Thyroid gland (tissue), 4 donors: Measurements from ENCODE around the gene IL6ST. TPM values are rescaled to one million over a fixed set of nuclear protein-coding genes. Genes with fewer than 3 reads are reported as not detected.

Experiments used
- DNase-seq, 2 donors: peaks; one replicate each; pipeline ENCODE4 v3.0.0-alpha.2; 2019
- H3K27ac ChIP-seq, 3 donors: fragments of 200-600 bp; sonication (generic); 1 replicate in 2 of 3; 2 replicates in 1 of 3; pipeline ENCODE4 v1.5.1; 2016 to 2019; ENCODE audit warnings: mild to moderate bottlenecking in 1 of 3, moderate library complexity in 1 of 3
- H3K27me3 ChIP-seq: fragments of 200-600 bp; sonication (generic); one replicate; pipeline ENCODE4 v1.5.1; 2019
- H3K36me3 ChIP-seq, 2 donors: fragments of 200-600 bp; sonication (generic); one replicate each; pipeline ENCODE4 v1.5.1; 2016 to 2019
- H3K4me1 ChIP-seq, 2 donors: fragments of 200-600 bp; sonication (generic); one replicate each; pipeline ENCODE4 v1.5.1; 2017 to 2019
- H3K4me3 ChIP-seq, 3 donors: fragments of 200-600 bp; sonication (generic); replicated peaks in 1 of 3; 1 replicate in 2 of 3; 2 replicates in 1 of 3; pipeline ENCODE4 v1.5.1; 2016; ENCODE audit warnings: mild to moderate bottlenecking in 1 of 3
- H3K9me3 ChIP-seq: fragments of 200-600 bp; sonication (generic); one replicate; pipeline ENCODE4 v1.5.1; 2017
- POLR2A ChIP-seq, 2 donors: fragments of 450-650 bp; IDR thresholded peaks; one replicate each; pipeline ENCODE4 v1.6.1; 2017; ENCODE audit warnings: antibody characterized with exemption in 2 of 2, mild to moderate bottlenecking in 2 of 2, moderate library complexity in 1 of 2
- WGBS, 2 donors: methylation state at CpG; one replicate each; pipeline ENCODE4 v1.1.5; 2017; 5-methylcytosine and 5-hydroxymethylcytosine counted together
- intact Hi-C: fragments of 100-400 bp; cut with DNase I; formaldehyde crosslinking; loops from one replicate; pipeline ENCODE4 v1.15.1; 2023
- total RNA-seq, 4 donors: library from RNA; depleted of rRNA; stranded (reverse); fragments of >200 nt; gene quantifications; one replicate each; pipeline ENCODE4 v1.2.3, GENCODE V29; 2016
- TF ChIP-seq, protein P1 (sequence below), 6 experiments: fragments of 200-600 bp in 3 of 6; fragments of 450-650 bp in 3 of 6; sonication (generic) in 3 of 6; IDR thresholded peaks; one replicate each; pipeline ENCODE4 v1.5.1; 2016 to 2019; ENCODE audit warnings: antibody characterized with exemption in 6 of 6, mild to moderate bottlenecking in 2 of 6, inconsistent platforms in 1 of 6, moderate library complexity in 1 of 6

The IL6ST gene
- total RNA-seq, 4 donors from 2014 or later, result 280 to 550 (median 359) TPM

DNA sequence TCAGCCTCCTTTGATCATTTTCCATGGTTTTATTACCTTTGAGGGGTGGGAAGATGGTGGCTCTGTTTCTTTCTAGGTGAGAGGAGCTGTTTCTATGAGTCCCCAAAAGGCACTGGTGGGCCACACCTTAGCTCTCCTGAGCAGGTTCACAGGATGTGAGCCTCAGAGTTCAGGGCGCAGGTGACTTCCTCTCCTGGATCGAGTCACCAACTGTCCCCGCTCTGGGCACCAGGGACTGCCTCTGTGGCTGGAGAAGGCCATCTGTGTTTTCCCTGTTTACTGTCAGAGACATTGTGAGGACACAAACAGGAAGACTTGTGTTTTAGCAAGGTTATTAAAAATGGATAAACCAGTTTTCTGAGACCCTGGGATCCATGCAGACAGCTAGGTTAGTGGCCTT is 75.1 kb downstream of the IL6ST start:
- intact Hi-C loops, result no loop called here
- no peak for DNase-seq

DNA sequence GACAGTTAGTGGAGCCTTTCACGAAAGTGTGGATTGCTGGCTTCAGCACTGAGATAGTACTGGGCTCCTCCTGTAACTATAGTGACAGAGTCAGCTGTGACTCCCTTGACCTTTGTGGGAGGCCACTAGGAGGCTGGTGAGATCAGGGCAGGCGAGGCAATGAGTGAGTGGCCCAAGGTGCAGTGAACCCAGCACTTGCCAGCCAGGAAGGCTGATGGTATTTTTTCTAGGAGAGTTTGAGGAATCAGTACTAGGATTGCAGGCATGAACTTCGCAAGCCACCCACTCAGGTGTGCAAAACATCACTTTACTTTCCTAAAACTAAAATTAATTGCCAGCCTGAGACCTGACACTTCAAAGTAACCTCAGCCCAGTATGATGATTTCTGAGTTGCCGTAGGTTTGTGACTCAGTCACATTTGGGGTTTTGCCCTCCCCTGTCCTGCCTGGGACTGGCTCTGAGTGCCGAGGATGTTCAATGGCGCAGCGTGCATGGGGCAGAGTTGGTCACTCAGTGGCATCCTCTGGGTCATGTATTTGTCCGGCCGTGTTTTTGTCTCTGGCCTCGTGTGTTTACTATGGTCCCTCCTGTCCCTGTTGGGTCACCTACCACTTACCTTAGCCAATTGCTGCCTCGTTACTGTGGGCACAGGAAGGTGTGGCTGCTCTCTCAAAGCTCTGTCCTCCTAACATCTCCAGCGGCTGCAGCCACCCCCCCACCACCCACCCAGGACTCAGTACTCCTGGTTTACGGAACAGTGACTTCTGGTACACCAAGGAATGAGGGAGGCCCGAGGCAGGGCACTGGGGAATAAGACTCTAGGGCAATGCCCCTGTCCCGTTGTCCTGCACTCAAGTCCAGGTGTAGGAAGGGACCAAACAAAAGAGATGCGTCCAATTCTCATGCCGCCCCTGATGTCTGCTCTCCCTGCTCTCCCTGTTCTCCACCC is 76.4 kb downstream of the IL6ST start:
- intact Hi-C loops, result no loop called here
- Histone ChIP-seq H3K27me3 (no peaks in the 10 kb centered on the region), H3K4me1 (peaks cover 0 to 6% of the 10 kb centered on the region in 2 donors), H3K36me3 (no peaks in the 10 kb centered on the region), H3K4me3 (no peak overlapping the region), H3K9me3 (no peaks in the 10 kb centered on the region), H3K27ac (no peak overlapping the region)
- TF ChIP-seq POLR2A (IDR thresholded peaks at IDR 0.05), result no peak
- TF ChIP-seq, protein P1, sequence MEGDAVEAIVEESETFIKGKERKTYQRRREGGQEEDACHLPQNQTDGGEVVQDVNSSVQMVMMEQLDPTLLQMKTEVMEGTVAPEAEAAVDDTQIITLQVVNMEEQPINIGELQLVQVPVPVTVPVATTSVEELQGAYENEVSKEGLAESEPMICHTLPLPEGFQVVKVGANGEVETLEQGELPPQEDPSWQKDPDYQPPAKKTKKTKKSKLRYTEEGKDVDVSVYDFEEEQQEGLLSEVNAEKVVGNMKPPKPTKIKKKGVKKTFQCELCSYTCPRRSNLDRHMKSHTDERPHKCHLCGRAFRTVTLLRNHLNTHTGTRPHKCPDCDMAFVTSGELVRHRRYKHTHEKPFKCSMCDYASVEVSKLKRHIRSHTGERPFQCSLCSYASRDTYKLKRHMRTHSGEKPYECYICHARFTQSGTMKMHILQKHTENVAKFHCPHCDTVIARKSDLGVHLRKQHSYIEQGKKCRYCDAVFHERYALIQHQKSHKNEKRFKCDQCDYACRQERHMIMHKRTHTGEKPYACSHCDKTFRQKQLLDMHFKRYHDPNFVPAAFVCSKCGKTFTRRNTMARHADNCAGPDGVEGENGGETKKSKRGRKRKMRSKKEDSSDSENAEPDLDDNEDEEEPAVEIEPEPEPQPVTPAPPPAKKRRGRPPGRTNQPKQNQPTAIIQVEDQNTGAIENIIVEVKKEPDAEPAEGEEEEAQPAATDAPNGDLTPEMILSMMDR (IDR thresholded peaks at IDR 0.05), result no peak
- 94 to 95% methylated on average over 17 of the region's 17 CpGs for WGBS, 2 donors
- no peak for DNase-seq

More for the DNA sequence above, 75.1 kb downstream of the IL6ST start:
- peaks cover 0 to 10% of the 10 kb centered on the region in 2 donors for H3K4me1 ChIP-seq
- 90 to 91% methylated on average over 3 of the region's 3 CpGs for WGBS, 2 donors
- no peaks in the 10 kb centered on the region for H3K9me3 ChIP-seq
- H3K36me3 ChIP-seq, result no peaks in the 10 kb centered on the region
- TF ChIP-seq, protein P1 (IDR thresholded peaks at IDR 0.05), result no peak
- TF ChIP-seq POLR2A (IDR thresholded peaks at IDR 0.05), result no peak
- H3K27ac ChIP-seq, result no peak overlapping the region
- no peak overlapping the region for H3K4me3 ChIP-seq
- H3K27me3 ChIP-seq, result no peaks in the 10 kb centered on the region

DNA sequence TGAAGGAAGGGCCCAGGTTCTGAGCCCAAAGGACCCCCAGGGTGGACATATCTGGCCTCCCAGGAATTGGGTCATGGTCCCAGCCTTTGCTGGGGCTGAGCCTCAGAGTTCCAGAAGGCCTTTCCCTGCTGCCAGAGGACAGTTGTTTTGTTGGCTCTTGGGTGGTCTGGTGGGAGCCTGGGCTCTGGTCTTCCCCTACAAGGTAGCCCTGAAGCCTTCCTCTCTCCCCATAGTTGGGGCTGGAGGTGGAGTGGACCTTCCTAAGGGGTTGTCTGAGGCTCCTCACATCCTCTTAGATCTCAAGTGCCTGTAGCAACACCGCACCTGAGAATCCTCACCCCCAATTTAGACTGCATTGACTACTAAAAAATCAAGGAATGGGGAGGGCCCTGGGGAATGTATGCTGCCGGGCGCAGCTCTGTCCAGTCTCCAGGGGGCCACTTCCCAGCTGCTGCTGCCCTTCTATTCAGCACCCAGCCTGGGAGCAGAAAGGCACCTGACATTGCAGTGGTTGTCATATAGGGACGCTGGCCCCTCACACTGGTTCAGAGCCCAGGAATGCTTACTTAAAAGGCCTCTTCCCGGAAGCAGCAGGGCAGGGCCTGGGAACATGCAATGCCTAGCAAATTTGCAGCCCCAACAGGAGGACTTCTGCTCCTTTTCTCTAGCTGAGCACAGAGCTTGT is 77.2 kb downstream of the IL6ST start:
- Histone ChIP-seq H3K36me3 (no peaks in the 10 kb centered on the region), H3K27ac (no peak overlapping the region), H3K4me3 (no peak overlapping the region), H3K4me1 (no peaks in the 10 kb centered on the region), H3K9me3 (no peaks in the 10 kb centered on the region), H3K27me3 (no peaks in the 10 kb centered on the region)
- TF ChIP-seq POLR2A (IDR thresholded peaks at IDR 0.05), result no peak
- TF ChIP-seq, protein P1 (IDR thresholded peaks at IDR 0.05), result no peak
- no peak for DNase-seq
- intact Hi-C loops, result no loop called here
- 70 to 75% methylated on average over 4 to 5 of the region's 5 CpGs for WGBS, 2 donors

DNA sequence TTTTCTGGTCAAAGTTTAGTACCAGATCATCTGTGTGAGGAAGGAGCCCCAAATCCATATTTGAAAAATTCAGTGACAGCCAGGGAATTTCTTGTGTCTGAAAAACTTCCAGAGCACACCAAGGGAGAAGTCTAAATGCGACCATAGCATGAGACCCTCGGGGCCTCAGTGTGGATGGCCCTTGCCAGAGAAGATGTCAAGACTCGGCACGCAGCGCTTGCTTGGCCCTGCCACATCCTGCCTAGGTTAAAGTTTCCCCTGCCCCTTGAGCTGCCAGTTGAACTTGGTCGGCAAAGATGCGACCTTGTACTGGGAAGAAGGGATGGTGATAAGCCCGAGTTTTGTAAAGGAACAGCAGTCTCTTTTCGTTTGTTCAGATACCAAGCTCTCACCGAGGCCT is 77.8 kb downstream of the IL6ST start:
- H3K36me3 ChIP-seq, result no peaks in the 10 kb centered on the region
- DNase-seq, result no peak
- TF ChIP-seq POLR2A (IDR thresholded peaks at IDR 0.05), result no peak
- TF ChIP-seq, protein P1 (IDR thresholded peaks at IDR 0.05), result no peak
- intact Hi-C loops, result no loop called here
- H3K27ac ChIP-seq, result no peak overlapping the region
- no peaks in the 10 kb centered on the region for H3K9me3 ChIP-seq
- H3K4me1 ChIP-seq, result no peaks in the 10 kb centered on the region
- no peaks in the 10 kb centered on the region for H3K27me3 ChIP-seq
- no peak overlapping the region for H3K4me3 ChIP-seq
- 82 to 91% methylated on average over 10 of the region's 10 CpGs for WGBS, 2 donors

DNA sequence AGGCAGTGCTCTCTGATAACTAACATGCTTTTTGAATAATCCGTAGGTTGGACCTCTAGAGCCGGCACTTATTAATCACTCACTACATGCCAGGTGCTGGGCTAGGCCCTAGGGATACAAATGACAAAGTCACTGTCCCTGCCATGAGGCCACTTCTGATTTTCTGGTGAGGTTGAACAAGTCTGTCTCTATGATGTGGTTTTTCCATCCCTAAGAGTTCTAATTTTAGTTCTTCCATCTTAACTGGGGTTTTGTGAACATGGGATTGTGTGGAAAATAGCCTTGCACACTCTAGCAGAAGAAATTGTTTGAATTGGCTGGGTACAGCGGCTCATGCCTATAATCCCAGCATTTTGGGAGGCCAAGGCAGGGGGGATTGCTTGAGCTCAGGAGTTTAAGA is 79.0 kb downstream of the IL6ST start:
- TF ChIP-seq POLR2A (IDR thresholded peaks at IDR 0.05), result no peak
- TF ChIP-seq, protein P1 (IDR thresholded peaks at IDR 0.05), result no peak
- 90 to 94% methylated on average over 3 of the region's 3 CpGs for WGBS, 2 donors
- H3K27ac ChIP-seq, result no peak overlapping the region
- no peaks in the 10 kb centered on the region for H3K9me3 ChIP-seq
- intact Hi-C loops, result no loop called here
- H3K27me3 ChIP-seq, result no peaks in the 10 kb centered on the region
- no peak overlapping the region for H3K4me3 ChIP-seq
- H3K36me3 ChIP-seq, result no peaks in the 10 kb centered on the region
- DNase-seq, result no peak
- H3K4me1 ChIP-seq, result no peaks in the 10 kb centered on the region
